DOHH2 (cell line): ENCODE measurements around the gene PPWD1.
A peak's percentile ranks its signal among the peaks of the same experiment; 100 is the strongest.

ENCODE experiments used
- H3F3A ChIP-seq: fragments of 200-600 bp; sonication (generic), shearing (Covaris generic); 2 replicates; pipeline ENCODE4 v1.6.0; 2016; ENCODE audit warnings: antibody characterized with exemption, mild to moderate bottlenecking; ENCODE audit not compliant: control insufficient read depth, insufficient read depth
- H3K27ac ChIP-seq: fragments of 200-600 bp; sonication (generic); 2 replicates; pipeline ENCODE4 v1.5.1; 2014; ENCODE audit warnings: low read depth, mild to moderate bottlenecking, low read length, moderate library complexity
- H3K27me3 ChIP-seq: fragments of 200-600 bp; sonication (generic); 2 replicates; pipeline ENCODE4 v1.6.1; 2014; ENCODE audit warnings: mild to moderate bottlenecking, low read length, mixed read lengths; ENCODE audit not compliant: control insufficient read depth
- H3K36me3 ChIP-seq: fragments of 200-600 bp; sonication (generic); 2 replicates; pipeline ENCODE4 v1.6.1; 2014; ENCODE audit warnings: mild to moderate bottlenecking, low read length, moderate library complexity, mixed read lengths; ENCODE audit not compliant: control insufficient read depth
- H3K4me1 ChIP-seq: fragments of 200-600 bp; sonication (generic); 2 replicates; pipeline ENCODE4 v1.6.1; 2014; ENCODE audit warnings: mild to moderate bottlenecking, low read length, mixed read lengths; ENCODE audit not compliant: control insufficient read depth
- H3K4me2 ChIP-seq: fragments of 200-600 bp; sonication (generic); 2 replicates; pipeline ENCODE4 v1.6.0; 2014; ENCODE audit warnings: mild to moderate bottlenecking, low read length, moderate library complexity
- H3K4me3 ChIP-seq: fragments of 200-600 bp; sonication (generic); 2 replicates; pipeline ENCODE4 v1.5.1; 2014; ENCODE audit warnings: mild to moderate bottlenecking, low read length, mixed read lengths
- H3K79me2 ChIP-seq: fragments of 200-600 bp; sonication (generic); 2 replicates; pipeline ENCODE4 v1.6.1; 2014; ENCODE audit warnings: mild to moderate bottlenecking, low read length, mixed read lengths; ENCODE audit not compliant: control insufficient read depth
- H3K9me2 ChIP-seq: fragments of 200-600 bp; sonication (generic); replicated peaks from 2 replicates; pipeline ENCODE4 v1.6.1; 2014; ENCODE audit warnings: mild to moderate bottlenecking, low read length, mixed read lengths; ENCODE audit not compliant: control insufficient read depth
- H3K9me3 ChIP-seq: fragments of 200-600 bp; sonication (generic); 2 replicates; pipeline ENCODE4 v1.6.1; 2014; ENCODE audit warnings: antibody characterized with exemption, low read length, mixed read lengths; ENCODE audit not compliant: control insufficient read depth, insufficient read depth
- H4K20me1 ChIP-seq: fragments of 200-600 bp; sonication (generic); 2 replicates; pipeline ENCODE4 v1.6.0; 2014; ENCODE audit warnings: low read depth, mild to moderate bottlenecking, antibody characterized with exemption, low read length, moderate library complexity; ENCODE audit not compliant: control insufficient read depth, insufficient read depth
- CTCF ChIP-seq: fragments of 200-600 bp; sonication (generic); IDR thresholded peaks from one replicate; pipeline ENCODE4 v1.5.1; 2014; ENCODE audit warnings: antibody characterized with exemption, mild to moderate bottlenecking, low read depth, low read length; ENCODE audit not compliant: poor library complexity, severe bottlenecking
- EZH2phosphoT487 ChIP-seq: fragments of 200-600 bp; sonication (generic); IDR thresholded peaks from 2 replicates; pipeline ENCODE4 v1.6.1; 2017; ENCODE audit warnings: borderline replicate concordance, mild to moderate bottlenecking, antibody characterized with exemption, low read length, moderate library complexity, mixed read lengths

Gene PPWD1

DNA sequence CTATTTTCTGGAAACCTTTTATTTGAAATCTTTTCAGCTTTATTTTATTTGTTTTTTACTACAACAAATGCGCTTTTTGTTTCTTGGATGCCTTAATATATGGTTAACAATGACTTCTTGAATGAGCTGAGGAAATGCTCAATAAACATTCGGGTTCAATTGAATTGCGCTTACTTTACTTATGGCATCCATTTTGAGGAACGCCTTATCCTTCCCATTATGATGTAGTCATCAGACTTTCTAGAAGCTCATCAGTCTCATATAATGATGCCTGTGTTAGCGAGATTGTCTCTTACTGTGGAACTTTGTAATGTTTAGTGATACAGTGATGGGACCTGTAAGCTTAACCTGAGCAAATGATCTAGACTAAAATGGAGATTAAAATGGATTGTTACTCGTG is 62.6 kb downstream of the PPWD1 start:
- H3K27ac ChIP-seq, result peak overlapping the region; percentile 73; the same call in 1 of the 2 replicates

DNA sequence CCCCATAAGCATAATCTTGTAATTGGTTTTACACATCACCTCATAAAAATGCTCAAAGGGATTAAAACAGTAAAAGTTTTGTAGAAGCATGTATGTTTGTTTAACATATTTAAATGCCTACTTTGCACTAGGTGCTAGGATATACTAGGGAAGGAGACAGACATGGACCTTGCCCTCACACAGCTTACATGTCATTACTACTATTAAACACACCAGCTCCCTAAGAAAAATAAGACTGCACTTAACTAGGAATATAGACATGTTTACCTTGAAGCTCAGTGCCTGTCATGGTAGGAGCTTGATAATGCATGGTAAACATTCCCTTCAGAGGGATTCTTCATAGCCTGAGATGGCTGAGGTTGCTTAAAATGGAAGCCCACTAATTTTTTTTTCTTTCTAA is 67.9 kb downstream of the PPWD1 start:
- H3K9me3 ChIP-seq, result no peaks in the 10 kb centered on the region
- no peak overlapping the region for H3K27ac ChIP-seq
- peaks cover 8% of the 10 kb centered on the region for H3K36me3 ChIP-seq
- peaks cover 57% of the 10 kb centered on the region for H3K79me2 ChIP-seq
- H3K4me3 ChIP-seq, result no peak overlapping the region
- peaks cover 4% of the 10 kb centered on the region for H3K4me1 ChIP-seq
- H3K9me2 ChIP-seq, result no peaks in the 10 kb centered on the region
- no peaks in the 10 kb centered on the region for H4K20me1 ChIP-seq
- H3F3A ChIP-seq, result no peaks in the 10 kb centered on the region
- TF ChIP-seq EZH2phosphoT487, result no peak
- TF ChIP-seq CTCF, result no peak
- no peaks in the 10 kb centered on the region for H3K27me3 ChIP-seq
- no peak overlapping the region for H3K4me2 ChIP-seq

More for the DNA sequence above, 62.6 kb downstream of the PPWD1 start:
- Histone ChIP-seq H3K9me3 (no peaks in the 10 kb centered on the region), H3K4me1 (peaks cover 22% of the 10 kb centered on the region), H3K79me2 (peaks cover 81% of the 10 kb centered on the region), H3K4me3 (peak overlapping the region; percentile 87), H4K20me1 (no peaks in the 10 kb centered on the region), H3F3A (no peaks in the 10 kb centered on the region), H3K4me2 (peak overlapping the region; percentile 86), H3K9me2 (no peaks in the 10 kb centered on the region), H3K36me3 (peaks cover 5% of the 10 kb centered on the region), H3K27me3 (no peaks in the 10 kb centered on the region)
- TF ChIP-seq CTCF, result no peak
- no peak for TF ChIP-seq EZH2phosphoT487
